HG02970 (cell line): ENCODE results near the gene ELF2.
A peak's percentile ranks its signal among the peaks of the same experiment; 100 is the strongest.
"Not testable (repeated sequence)": the region's sequence is repeated elsewhere in the genome, so short reads cannot be mapped to it uniquely, and the experiment has no call there.

ENCODE experiments used
- ATAC-seq: cut with Tn5 transposase; IDR thresholded peaks from one replicate; pipeline ENCODE4 v1.9.1; 2021; ENCODE audit warnings: mild to moderate bottlenecking, moderate library complexity, moderate number of reproducible peaks; ENCODE audit not compliant: unreplicated experiment, low FRiP score

Gene ELF2

GRCh38 chr4:139177049-139177868 is at the start of gene ELF2:
Gene ELF2, minus strand, starts transcription at chr4:139177218. Its CDS starts 39,517 bp downstream, at chr4:139137701.
- ATAC-seq, result peak; percentile 44

- ATAC-seq, result no peak
These were observed 46.8 kb upstream of the ELF2 start for GRCh38 chr4:139223682-139224317.

DNA sequence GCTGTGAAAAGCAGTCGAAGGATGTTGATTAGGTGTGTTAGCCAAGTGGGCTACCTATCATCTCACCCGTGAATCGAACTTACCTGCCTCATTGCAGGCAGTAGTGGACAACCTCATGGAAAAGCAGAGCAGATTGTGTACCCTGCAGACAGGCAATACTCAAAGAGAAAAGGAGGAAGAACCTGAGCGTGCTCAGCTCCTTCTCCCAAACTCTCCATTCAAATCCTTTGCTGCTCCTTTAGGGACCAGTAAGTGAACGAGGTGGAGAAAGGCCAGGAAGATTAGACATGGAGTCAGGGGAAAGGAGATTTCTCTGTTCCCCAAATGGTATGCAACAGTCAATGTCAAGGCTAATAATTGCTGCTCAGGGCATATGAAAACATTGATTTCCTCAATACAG is 45.2 kb upstream of the ELF2 start:
- ATAC-seq, result no peak

DNA sequence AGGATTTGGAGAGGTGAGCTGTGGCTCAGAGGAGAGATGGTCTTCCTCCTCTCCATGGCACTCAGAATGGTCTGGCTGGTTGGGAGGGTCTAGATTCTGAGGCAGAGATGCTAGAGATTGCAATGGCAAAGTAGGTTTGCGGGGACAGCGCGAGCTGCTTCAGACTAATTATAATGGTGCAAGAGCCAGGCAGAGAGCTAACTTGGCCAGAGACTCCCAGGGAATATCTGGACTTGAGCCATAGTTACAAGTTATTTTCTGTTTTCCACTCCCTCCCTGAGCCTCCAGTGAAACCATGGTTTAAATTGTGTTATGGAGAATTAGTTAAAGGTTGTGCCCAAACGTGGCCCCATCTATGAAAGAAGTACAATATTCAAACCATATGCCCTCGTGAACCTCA is 44.7 kb upstream of the ELF2 start:
- no peak for ATAC-seq

DNA sequence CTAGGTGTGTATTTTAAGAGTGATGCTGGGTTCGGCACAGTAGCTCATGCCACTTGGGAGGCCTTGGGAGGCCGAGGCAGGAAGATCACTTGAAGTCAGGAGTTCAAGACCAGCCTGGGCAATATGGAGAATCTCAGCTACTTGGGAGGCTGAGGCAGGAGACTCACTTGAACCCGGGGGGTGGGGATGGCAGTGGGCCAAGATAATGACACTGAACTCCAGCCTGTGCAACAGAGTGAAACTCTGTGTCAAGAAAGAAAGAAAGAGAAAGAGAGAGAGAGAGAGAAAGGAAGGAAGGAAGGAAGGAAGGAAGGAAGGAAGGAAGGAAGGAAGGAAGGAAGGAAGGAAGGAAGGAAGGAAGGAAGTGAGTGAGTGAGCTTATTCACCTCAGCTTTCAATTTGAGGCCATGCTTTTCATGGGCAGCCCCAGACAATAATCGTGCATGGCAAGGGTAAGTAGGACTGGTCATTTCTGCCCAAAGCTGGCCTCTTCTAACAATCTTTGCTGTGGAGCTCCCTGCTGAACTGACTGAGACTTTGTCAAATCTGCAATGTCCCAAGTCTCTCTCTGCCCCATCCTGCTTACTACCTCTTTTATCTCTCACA is 42.5 kb upstream of the ELF2 start:
- no peak for ATAC-seq

GRCh38 chr4:139214039-139214534 is 37.1 kb upstream of the ELF2 start:
- peak; percentile 86 for ATAC-seq

- peak; percentile 9 for ATAC-seq
These were observed 36.6 kb upstream of the ELF2 start for GRCh38 chr4:139213633-139214032.

- ATAC-seq, result no peak
These were observed 35.9 kb upstream of the ELF2 start for GRCh38 chr4:139212900-139213299.

- ATAC-seq, result no peak
These were observed 33.5 kb upstream of the ELF2 start for GRCh38 chr4:139210486-139210885.

GRCh38 chr4:139209470-139210063 is 32.5 kb upstream of the ELF2 start:
- ATAC-seq, result no peak

DNA sequence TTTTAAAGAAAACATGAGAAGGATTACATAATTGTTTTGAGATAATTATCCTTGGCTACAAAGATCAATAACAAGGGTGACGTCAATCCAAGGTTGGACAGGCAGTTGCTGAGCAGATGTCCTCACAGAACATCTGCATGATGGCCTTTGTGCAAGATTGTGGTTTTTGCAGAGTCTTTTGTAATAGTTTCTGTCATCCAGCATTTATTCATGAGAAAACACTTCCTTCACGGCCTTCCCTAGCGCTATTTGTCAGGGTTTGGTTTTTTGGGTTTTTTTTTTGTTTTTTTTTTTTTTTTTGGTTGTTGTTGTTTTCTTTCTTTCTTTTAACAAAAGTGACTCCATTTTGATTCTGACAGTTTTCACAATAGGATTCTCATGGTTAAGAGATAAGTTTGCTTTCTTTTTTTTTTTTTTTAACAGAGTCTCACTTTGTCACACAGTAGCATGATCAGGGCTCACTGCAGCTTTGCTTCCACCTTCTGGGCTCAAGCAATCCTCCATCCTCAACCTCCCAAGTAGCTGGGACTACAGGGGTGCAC is 31.5 kb upstream of the ELF2 start:
- ATAC-seq, result no peak

- no peak for ATAC-seq
These were observed 30.9 kb upstream of the ELF2 start for GRCh38 chr4:139207873-139208403.

DNA sequence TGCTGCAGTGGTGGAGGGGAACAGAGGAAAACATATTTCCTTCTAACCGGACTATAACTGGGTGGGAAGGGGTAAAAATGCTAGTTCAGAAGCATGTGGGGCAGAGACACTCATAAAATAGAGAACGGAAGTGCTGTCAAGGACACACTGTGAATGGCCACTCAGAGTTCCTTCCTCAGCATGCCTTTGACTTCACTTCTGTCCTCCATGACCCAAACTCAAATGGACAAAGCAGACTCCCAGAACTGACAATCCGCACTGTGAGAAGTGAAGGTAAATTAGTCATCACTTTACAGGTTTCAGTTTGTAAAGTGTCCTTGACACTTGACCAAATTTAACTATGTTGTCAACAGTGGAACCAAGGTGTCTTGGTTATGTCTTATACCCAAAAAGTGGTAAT is 30.2 kb upstream of the ELF2 start:
- no peak for ATAC-seq

DNA sequence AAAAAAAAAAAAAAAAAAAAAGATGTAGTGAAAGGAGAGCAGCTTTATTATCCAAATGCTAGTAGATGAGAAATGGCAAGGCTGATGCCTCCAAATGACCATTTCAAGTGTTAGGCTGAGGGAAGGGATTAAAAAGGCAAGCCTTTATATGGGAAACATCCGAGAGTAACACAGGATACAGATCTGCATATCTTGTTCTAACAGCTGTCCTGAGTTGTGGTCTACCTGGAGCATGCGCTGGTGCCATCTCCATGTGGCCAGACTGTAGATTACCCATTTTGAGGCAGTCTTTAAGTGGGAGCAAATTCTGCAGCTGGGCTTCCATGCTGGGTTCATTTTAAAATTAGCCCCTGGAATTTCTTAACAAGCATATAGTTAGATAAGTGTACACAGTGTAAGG is 26.0 kb upstream of the ELF2 start:
- no peak for ATAC-seq

GRCh38 chr4:139200506-139200905 is 23.5 kb upstream of the ELF2 start:
- no peak for ATAC-seq

DNA sequence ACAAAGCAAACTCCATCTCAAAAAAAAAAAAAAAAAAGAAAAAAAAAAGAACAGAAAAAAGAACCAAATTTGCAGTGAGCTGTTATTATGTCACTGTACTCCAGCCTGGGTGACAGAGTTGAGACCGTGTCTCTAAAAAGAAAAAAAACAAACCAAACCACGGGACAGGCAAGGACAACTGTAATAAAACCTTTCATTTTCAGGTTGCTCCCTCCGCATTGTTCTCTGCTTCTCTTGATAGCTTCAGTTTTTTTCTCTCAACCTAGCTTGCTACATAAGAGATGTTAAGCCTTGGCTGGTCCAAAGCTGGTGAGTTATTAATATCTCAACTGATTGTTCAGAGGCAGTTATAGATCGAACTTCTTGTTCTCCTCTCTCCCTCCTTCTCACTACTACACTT is 23.1 kb upstream of the ELF2 start:
- ATAC-seq, result no peak

GRCh38 chr4:139197214-139197613 is 20.2 kb upstream of the ELF2 start:
- not testable (repeated sequence) for ATAC-seq

DNA sequence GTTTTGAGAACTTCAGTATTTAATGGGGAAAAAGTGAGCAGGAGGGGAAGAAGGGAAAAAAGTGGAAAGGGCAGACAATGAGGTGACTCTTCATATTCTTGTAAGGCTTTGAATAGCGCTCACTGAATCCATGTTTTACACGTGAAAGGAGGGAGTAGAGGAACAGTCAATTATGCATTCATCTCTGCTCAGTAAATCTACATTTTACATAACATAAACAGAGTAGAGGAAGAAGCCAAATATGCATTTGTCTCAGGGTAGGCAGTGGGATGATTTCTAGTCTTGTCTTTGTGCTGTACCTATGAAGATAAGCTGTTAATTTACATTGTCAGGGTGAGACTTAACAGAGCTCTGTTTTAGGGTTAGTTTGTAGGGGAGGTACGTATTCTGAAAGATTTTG is 19.4 kb upstream of the ELF2 start:
- no peak for ATAC-seq

DNA sequence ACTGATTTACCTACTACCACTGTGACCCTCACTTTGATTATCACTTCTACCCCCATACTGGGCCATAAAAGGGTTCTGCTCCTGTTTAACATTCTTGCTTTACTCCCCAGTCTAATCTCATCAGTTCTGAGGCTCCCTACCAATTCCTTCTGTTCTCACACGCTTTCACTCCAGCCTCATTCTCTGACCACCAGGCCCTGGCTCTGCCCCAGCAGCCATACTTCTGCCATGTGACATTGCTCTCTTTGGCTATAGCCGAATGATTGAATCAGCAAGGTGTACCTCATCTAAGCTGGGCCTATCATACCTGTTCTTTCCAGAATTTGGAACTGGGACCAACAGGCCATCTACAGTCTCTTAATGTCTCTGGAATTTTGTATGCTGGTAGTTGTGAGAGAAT is 14.4 kb upstream of the ELF2 start:
- ATAC-seq, result no peak

DNA sequence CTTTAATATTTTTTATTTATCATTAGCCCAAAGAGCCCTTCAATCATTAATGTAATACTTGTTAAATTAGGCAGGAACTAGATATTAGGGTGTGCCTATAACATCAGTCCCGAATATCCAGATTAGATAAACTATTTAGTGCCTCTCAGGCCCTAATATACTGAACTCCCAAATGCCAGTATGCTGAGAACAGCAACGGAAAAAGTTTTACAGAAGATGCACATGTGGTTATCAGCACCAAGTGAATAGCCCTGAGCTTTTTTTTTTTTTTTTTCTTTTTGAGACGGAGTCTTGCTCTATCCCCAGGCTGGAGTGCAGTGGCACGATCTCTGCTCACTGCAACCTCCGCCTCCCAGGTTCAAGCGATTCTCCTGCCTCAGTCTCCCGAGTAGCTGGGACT is 13.0 kb upstream of the ELF2 start:
- ATAC-seq, result no peak

DNA sequence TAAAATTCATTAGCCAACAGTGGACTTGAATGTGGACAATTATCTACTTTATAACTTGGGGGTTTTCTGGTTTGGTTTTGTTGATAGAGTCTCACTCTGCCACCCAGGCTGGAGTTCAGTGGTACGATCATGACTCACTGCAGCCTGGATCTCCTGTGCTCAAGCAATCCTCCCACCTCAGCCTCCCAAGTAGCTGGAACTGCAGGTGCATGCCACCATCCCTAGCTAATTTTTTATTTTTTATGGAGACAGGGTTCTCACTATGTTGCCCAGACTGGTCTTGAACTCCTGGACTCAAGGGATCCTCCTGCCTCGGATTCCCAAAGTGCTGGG is 12.4 kb upstream of the ELF2 start:
- ATAC-seq, result no peak
